Activated CD4-positive, alpha-beta T cell treated with anti-CD3 and anti-CD28 coated beads for 24 hours (primary cell): ENCODE results near the gene POC1A.

Source experiments
- DNase-seq, 2 donors: peaks; one replicate each; pipeline ENCODE4 v3.0.0-alpha.2; 2020; ENCODE audit warnings: low read depth in 2 of 2

Gene POC1A

DNA sequence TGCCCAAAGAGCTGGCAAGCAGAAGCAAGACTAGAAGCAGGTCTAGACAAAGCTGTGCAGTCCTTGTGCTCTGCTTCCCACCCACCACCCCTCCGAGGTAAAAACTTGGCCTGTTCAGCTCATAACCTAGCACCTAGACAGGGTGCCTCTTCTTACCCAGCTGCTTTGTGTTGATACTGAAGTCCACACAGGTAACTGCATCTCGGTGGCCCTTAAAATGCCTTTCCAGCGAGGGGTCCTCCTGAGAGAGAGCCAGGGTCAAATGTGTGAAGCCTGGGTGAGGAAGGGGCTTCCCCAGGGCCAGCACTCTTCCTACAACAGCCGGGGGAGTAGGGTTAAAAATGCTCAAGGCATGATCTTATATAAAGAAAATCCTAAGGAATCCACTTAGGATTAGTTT, 3.4 kb downstream of the POC1A start:
- no peak for DNase-seq

DNA sequence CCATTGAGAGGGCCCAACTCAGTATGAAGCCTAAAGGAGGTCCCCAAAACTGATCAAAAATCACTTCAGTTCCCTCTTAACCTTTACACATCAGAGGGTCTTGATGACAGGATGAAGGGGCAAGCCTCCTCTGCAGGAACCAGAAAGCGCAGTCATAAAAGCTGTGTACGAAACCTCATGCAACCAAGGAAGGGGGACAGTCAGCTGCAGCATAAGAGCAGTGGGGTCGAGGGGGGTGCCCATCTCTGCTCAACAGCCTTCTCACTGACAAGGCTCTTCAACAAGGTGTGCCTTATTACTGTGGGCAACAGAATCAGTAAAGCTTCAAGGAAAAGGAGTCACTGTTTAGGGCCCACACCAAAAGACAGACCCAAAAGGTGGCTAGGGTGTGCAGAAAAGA, 3.9 kb downstream of the POC1A start:
- no peak for DNase-seq

DNA sequence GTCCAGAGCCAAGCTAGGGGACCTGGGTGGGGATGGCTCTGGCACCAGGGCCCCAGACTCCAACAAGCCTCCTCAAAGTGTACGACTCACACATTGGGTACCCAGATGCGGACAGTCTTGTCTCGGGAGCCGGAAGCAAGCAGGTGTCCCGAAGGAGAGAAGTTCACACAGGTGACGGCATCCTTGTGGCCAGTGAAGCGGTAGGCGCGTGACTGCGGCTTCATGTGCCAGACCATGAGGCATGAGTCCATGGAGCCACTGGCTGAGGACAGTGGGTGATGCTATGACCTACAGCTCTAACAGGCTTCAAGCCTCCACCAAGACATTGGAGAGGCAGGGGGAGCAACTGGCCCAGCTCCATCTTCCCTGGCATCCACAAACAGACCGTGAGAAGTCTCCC, 4.5 kb downstream of the POC1A start:
- no peak for DNase-seq

GRCh38 chr3:52149021-52149420, 5.2 kb downstream of the POC1A start:
- DNase-seq, result no peak

DNA sequence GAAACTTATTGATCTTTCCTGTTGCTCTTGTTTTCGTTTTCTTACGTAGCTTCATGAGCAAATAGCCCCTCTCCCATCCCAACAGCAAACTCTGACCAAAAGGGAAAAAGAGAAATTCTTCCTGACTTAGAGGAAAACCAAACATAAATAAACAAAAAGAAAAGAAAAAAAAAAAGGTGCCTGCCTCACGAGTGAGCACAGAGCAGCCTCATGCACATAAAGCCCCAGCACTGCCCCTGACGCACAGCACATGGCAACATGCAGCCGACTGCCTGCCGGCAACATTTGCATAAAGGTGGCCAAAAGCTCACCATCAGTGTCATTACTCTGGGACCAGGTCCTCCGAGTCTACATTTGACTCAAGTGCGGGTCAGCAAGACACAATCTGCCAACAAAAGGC, 6.4 kb downstream of the POC1A start:
- DNase-seq, result no peak

DNA sequence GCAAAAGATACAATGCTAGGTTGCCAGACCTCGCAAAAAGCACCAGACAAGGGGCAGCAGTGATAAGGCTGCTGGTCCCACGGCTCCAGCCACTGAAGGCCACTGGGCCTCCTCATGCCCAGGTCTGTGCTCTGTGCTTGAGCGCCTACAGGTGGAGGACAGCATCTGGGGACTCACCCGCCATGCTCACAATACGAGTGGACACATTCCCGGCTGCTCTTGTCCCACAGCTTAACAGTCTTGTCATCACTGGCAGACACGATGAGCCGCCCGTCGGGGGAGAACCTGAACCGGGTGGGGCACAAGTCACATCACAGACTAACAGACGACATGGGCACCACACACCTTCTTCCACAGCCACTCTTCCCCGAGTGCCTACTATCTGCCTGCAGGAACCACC, 7.4 kb downstream of the POC1A start:
- no peak for DNase-seq

DNA sequence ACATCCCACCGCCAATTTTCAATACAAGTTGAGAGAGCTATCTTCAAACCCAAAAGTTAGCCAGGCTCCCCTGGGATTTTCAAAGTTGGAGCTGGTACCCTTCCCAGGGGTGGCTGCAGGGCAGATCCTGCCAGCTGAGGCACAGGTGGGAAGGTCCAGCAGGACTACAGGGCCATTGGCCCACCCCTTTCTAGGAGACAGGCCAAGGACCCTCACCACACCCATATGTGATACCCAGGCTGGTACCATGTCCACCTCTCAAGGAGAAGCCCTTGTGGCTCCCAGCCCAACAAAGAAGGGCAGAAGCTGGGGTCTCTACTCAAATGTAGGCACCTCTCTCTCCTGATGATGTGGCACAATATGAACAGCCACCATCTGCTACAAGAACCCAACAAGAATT, 8.0 kb downstream of the POC1A start:
- DNase-seq, result no peak

DNA sequence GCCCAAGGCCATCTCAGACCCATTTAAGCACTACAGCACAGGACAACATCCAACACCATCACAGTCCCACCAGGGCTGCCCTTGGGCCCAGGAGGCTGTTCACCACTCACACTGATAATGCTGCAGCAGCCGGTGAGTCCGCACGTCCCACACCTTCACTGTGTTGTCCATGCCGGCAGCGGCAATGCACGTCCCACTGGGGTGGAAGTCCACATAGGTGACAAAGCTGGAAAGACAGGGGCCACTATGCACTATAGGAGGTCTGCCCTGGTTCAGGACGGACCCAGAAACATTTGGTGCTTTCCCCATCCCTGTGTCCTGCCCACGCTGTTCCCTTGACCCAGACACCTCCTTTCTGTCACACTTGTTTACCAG, 8.5 kb downstream of the POC1A start:
- no peak for DNase-seq

DNA sequence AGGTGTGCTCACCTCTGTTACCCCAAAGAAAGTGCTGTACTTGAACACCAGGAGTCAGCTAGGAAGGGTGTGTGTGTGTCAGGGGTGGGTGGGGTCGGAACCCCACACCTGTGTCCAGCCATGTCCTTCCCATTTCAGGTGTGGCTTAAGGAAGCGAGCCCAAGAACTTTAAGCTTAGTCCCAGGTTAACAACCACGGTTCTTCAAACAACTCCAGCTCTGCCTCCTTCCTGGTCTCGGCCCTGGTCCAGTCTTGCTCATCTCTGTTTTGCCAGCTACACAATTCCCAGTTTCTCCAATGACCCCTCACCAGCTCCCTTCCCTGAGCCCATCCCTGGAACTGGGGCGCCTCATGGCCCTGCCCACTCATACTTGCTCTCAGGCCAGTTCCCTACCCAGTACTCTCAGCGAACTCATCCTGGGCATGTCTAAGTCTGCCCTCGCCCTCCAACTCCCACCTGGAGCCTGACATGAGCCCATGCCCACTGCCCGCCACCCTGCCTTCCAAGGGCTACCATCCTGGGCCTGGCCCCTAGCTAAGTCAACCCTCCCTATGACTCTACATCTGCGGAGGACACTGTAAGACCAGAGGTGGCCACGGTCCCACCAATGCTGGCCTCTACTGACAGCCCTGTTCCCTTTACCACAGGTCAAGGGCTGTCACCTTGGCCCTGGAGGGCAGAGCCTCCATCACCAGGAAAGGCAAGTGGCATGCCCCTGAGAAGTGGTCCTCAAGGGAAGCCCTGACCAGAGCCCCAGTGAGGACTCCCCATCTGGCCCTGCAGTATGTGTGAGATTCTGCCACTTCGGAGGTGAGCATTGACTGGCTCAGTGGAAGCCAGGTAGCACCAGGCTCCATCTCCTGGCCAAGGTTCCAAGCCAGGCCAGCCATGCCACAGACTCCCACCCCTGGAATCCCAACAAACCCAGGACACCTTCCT, 9.2 kb downstream of the POC1A start:
- DNase-seq, result no peak

DNA sequence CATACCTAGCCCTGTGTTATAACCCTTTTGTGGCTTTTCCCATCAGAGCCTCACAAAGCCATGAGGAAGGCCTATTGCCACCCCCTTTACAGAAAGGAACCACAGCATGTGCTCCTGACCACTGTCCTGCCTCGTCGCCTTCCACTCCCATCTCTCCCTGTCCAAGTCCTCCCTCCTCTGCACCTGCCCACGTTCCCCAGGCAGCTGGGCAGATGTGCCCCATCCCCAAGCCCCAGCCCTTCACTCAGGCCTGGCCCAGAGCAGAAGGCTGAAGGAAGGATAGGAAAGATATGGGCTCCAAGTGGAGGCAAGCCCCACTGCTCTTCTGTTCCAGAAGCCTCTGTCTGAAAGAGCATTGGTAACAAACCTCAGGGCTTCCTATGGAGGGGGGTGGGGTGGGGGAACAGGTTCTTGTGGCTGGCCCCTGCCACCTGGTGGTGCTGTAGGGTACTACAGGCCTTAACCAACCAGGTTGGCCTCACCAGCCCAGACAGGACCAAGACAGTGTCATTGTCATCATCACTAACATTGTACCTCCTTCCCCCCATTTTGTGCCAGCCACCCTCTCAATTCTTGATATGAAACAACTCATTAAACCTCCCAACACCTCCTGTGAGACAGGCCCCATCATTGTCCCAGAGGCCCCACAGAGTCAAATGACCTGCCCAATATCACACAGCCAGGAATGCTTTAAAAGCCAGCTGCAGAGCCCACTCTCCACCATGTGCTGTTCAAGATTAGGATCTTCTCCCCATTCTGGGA, 10.0 kb downstream of the POC1A start:
- peak; percentile 74 to 86 for DNase-seq

GRCh38 chr3:52143616-52144015, 10.6 kb downstream of the POC1A start:
- no peak for DNase-seq

GRCh38 chr3:52143156-52143555, 11.1 kb downstream of the POC1A start:
- DNase-seq, result no peak

DNA sequence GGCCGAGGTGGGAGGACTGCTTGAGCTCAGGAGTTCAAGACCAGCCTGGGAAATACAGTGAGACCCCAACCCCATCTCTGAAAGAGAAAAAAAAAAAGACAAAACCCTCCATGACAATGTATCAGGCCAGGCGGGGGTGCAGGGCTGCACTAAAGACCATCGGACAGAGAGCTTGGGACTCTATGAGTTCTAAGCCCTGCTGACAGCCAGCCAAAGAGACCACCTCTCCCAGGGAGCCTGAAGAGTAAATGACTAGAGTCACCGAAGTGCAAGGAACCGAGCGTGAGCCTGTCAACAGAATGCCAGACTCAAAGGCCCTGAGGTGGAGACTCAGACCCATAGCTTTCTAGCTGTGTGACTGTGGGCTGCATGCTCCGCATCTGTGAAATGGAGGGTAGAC, 12.5 kb downstream of the POC1A start:
- DNase-seq, result no peak

GRCh38 chr3:52140769-52141168, 13.5 kb downstream of the POC1A start:
- DNase-seq, result no peak

GRCh38 chr3:52140000-52140399, 14.2 kb downstream of the POC1A start:
- no peak for DNase-seq

DNA sequence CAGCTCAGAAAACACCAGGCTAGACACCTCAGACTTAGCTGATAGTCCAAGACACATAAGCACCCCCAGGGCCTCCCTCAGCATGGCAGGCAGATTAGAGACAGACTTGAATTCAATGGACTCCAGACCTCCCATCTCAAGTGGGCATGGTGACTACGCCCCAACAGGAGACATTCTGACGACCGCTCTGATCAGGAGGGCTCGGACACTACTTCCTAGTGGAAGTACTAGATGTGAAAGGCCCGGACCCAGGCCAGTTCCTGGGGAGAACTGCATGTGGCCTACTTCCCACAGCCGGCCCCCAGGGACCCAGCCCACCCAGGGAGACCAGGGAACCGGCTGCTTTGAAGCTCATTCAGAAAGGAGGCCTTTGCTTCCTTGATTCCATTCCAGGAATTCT, 16.9 kb downstream of the POC1A start:
- no peak for DNase-seq

GRCh38 chr3:52136513-52136912, 17.7 kb downstream of the POC1A start:
- DNase-seq, result no peak

- DNase-seq, result no peak
These were observed 18.9 kb downstream of the POC1A start for GRCh38 chr3:52135332-52135731.

DNA sequence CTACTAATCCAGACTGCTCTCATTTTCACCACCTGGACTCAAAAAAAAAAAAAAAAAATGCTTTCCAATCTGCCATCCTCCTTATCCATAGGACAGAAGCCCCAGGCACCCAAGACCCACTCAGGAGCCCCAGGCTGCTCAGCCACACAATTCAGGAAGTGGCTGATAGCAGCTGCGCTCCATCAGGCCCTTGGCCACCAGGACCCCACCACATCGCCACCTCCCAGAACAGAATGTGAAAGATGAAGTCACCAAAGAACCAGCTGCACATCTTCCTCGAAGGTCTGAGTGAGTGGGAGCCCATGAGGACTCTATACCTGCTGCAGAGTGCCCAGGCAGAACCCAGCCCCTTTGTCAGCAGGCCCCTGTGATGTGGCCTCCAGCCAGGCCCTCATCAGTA, 19.5 kb downstream of the POC1A start:
- DNase-seq, result no peak

GRCh38 chr3:52132930-52133329, 21.3 kb downstream of the POC1A start:
- no peak for DNase-seq

DNA sequence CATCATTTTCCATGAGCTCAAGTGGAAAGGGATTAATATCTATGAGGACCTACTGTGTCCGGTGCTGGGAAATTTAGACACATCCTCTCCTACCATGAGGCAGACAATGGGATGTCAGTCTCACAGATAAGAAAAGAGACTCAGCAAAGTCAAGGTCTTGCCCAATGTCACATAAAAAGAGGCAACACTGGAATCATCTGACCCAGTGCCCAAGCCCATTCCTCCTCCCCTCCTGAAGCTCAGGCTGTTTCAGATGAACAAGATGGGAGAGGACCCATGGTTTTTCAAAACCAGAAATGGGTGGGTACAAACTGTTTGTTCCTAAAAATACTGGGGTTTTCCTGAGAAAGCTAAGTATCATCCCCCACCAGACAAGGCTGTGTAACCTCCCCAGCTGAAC, 22.2 kb downstream of the POC1A start:
- DNase-seq, result no peak

- DNase-seq, result no peak
These were observed 23.1 kb downstream of the POC1A start for GRCh38 chr3:52130966-52131622.
